SK-N-SH (cell line): ENCODE measurements around the gene KIF5B. TPM values are rescaled to one million over a fixed set of nuclear protein-coding genes. Genes with fewer than 3 reads are reported as not detected.
"Not testable (repeated sequence)": the region's sequence is repeated elsewhere in the genome, so short reads cannot be mapped to it uniquely, and the experiment has no call there.

Experiments
- CTCF ChIA-PET: fragments of 300-600, 350-600 bp; formaldehyde crosslinking; extraction: SDS; loops from one replicate; lab custom pipeline; 2021; lab: Yijun Ruan, JAX
- POLR2A ChIA-PET: fragments of 350-600 bp; sonication (Branson Sonifier 250); formaldehyde crosslinking; extraction: SDS; loops from one replicate; lab custom pipeline; 2020; ENCODE audit warnings: antibody characterized with exemption, inconsistent platforms; lab: Yijun Ruan, JAX
- DNase-seq: peaks from one replicate; pipeline ENCODE4 v3.0.0; 2012
- H2AFZ ChIP-seq: fragments of 200-600 bp; sonication (generic); 2 replicates; pipeline ENCODE4 v1.8.1; 2016; ENCODE audit warnings: antibody characterized with exemption, mild to moderate bottlenecking, low read depth
- H3F3A ChIP-seq: fragments of 200-600 bp; sonication (generic); replicated peaks from 2 replicates; pipeline ENCODE3; 2016; ENCODE audit warnings: antibody characterized with exemption, mild to moderate bottlenecking; ENCODE audit not compliant: insufficient read depth
- H3K27ac ChIP-seq, 2 experiments: fragments of 200-500 bp in 1 of 2; fragments of 200-600 bp in 1 of 2; sonication (Bioruptor generic) in 1 of 2; sonication (generic), shearing (Covaris generic) in 1 of 2; 2 replicates each; pipeline versions ENCODE4 v1.5.1 to v1.6.1; 2014 to 2016; ENCODE audit warnings: low read depth in 2 of 2, inconsistent platforms in 1 of 2, low read length in 1 of 2, mild to moderate bottlenecking in 1 of 2, mixed read lengths in 1 of 2
- H3K27me3 ChIP-seq: fragments of 200-600 bp; sonication (generic), shearing (Covaris generic); 2 replicates; pipeline ENCODE4 v1.6.1; 2016; ENCODE audit warnings: mixed run types; ENCODE audit not compliant: insufficient read depth
- H3K36me3 ChIP-seq, 2 experiments: fragments of 200-500 bp in 1 of 2; fragments of 200-600 bp in 1 of 2; sonication (Bioruptor generic) in 1 of 2; sonication (generic) in 1 of 2; replicated peaks in 1 of 2; 2 replicates each; pipeline versions ENCODE3 to v1.5.1; 2014 to 2016; ENCODE audit warnings: low read length in 1 of 2, mild to moderate bottlenecking in 1 of 2; ENCODE audit not compliant: insufficient read depth in 2 of 2, control insufficient read depth in 1 of 2
- H3K4me1 ChIP-seq, 2 experiments: fragments of 200-500 bp in 1 of 2; fragments of 200-600 bp in 1 of 2; sonication (Bioruptor generic) in 1 of 2; sonication (generic), shearing (Covaris generic) in 1 of 2; 2 replicates each; pipeline versions ENCODE4 v1.5.1 to v1.6.1; 2014 to 2016; ENCODE audit warnings: low read depth in 1 of 2, low read length in 1 of 2, mixed run types in 1 of 2; ENCODE audit not compliant: insufficient read depth in 2 of 2, control insufficient read depth in 1 of 2
- H3K4me2 ChIP-seq: fragments of 200-600 bp; sonication (generic), shearing (Covaris generic); 2 replicates; pipeline ENCODE4 v1.6.1; 2017; ENCODE audit warnings: mixed run types
- H3K4me3 ChIP-seq, 2 experiments: fragments of 200-500 bp in 1 of 2; fragments of 200-600 bp in 1 of 2; sonication (Bioruptor generic) in 1 of 2; sonication (generic), shearing (Covaris generic) in 1 of 2; 2 replicates each; pipeline versions ENCODE4 v1.5.1 to v1.8.1; 2014 to 2016; ENCODE audit warnings: low read depth in 2 of 2, inconsistent platforms in 1 of 2, low read length in 1 of 2, mild to moderate bottlenecking in 1 of 2, mixed read lengths in 1 of 2, moderate library complexity in 1 of 2
- H3K79me2 ChIP-seq: fragments of 200-600 bp; sonication (generic); 2 replicates; pipeline ENCODE4 v1.8.1; 2017; ENCODE audit warnings: mild to moderate bottlenecking; ENCODE audit not compliant: insufficient read depth
- H3K9ac ChIP-seq: fragments of 200-600 bp; sonication (generic); 2 replicates; pipeline ENCODE4 v1.6.1; 2017; ENCODE audit warnings: mixed run types
- H3K9me2 ChIP-seq: fragments of 200-600 bp; sonication (generic); 2 replicates; pipeline ENCODE4 v1.6.1; 2017; ENCODE audit warnings: mixed run types
- H3K9me3 ChIP-seq: fragments of 200-600 bp; sonication (generic); 2 replicates; pipeline ENCODE4 v1.6.1; 2017; ENCODE audit warnings: mixed run types, mild to moderate bottlenecking, moderate library complexity
- H4K20me1 ChIP-seq: fragments of 200-600 bp; sonication (generic); 2 replicates; pipeline ENCODE4 v1.6.1; 2017; ENCODE audit warnings: mild to moderate bottlenecking, mixed run types; ENCODE audit not compliant: insufficient read depth
- CHD2 ChIP-seq: fragments of 150-350 bp; IDR thresholded peaks from 2 replicates; pipeline ENCODE4 v1.6.1; 2018; ENCODE audit warnings: low read length; ENCODE audit not compliant: partially characterized antibody
- ELF1 ChIP-seq: IDR thresholded peaks from 2 replicates; pipeline ENCODE4 v1.4.0; 2012
- EP300 ChIP-seq, 2 experiments: IDR thresholded peaks; 2 replicates each; pipeline versions ENCODE4 v1.4.0 to v1.6.1; 2012; ENCODE audit warnings: borderline replicate concordance in 1 of 2, low read depth in 1 of 2, low read length in 1 of 2
- EZH2phosphoT487 ChIP-seq: fragments of 200-600 bp; sonication (generic); IDR thresholded peaks from 2 replicates; pipeline ENCODE4 v1.6.1; 2017; ENCODE audit warnings: low read depth, mixed run types, mild to moderate bottlenecking, antibody characterized with exemption, moderate library complexity, borderline replicate concordance
- GABPA ChIP-seq: IDR thresholded peaks from 2 replicates; pipeline ENCODE4 v1.4.0; 2012; ENCODE audit warnings: low read depth, mild to moderate bottlenecking
- GATA2 ChIP-seq: sonication (generic); formaldehyde crosslinking; IDR thresholded peaks from 2 replicates; pipeline ENCODE4 v1.5.0; 2020; ENCODE audit warnings: mild to moderate bottlenecking, missing genetic modification reagents
- JUND ChIP-seq: IDR thresholded peaks from 2 replicates; pipeline ENCODE4 v1.4.0; 2012
- MXI1 ChIP-seq: IDR thresholded peaks from 2 replicates; pipeline ENCODE4 v1.6.1; 2012; ENCODE audit warnings: mild to moderate bottlenecking, low read depth, low read length, improper control_type of control experiment
- RAD21 ChIP-seq: IDR thresholded peaks from 2 replicates; pipeline ENCODE4 v1.6.1; 2012; ENCODE audit warnings: mild to moderate bottlenecking, low read length
- RFX5 ChIP-seq: IDR thresholded peaks from 2 replicates; pipeline ENCODE4 v1.6.1; 2012; ENCODE audit warnings: mild to moderate bottlenecking, improper control_type of control experiment, low read length
- TCF12 ChIP-seq: IDR thresholded peaks from 2 replicates; pipeline ENCODE4 v1.4.0; 2012
- USF1 ChIP-seq: IDR thresholded peaks from 2 replicates; pipeline ENCODE4 v1.4.0; 2012; ENCODE audit warnings: low read depth, borderline replicate concordance
- YY1 ChIP-seq: IDR thresholded peaks from 2 replicates; pipeline ENCODE4 v1.4.0; 2012; ENCODE audit warnings: low read depth, mild to moderate bottlenecking
- WGBS: methylation state at CpG from one replicate; pipeline ENCODE4 v1.1.6; 2017; ENCODE audit warnings: low lambda C conversion rate; 5-methylcytosine and 5-hydroxymethylcytosine counted together
- polyA plus RNA-seq, 3 experiments: library from polyadenylated mRNA; depleted of rRNA; stranded (reverse); fragments of >200 nt; gene quantifications; 2 replicates each; pipeline ENCODE4 v1.2.3, GENCODE V29; 2012
- TF ChIP-seq, protein P1 (sequence below): IDR thresholded peaks from 2 replicates; pipeline ENCODE4; 2012
- TF ChIP-seq, protein P2 (sequence below): fragments of 200-600 bp; sonication (generic); IDR thresholded peaks from 2 replicates; pipeline ENCODE4 v1.6.1; 2017; ENCODE audit warnings: antibody characterized with exemption, mild to moderate bottlenecking, moderate library complexity

Gene KIF5B
- polyA plus RNA-seq, 1 of the 3 experiments (the other 2 are of a cell fraction) = 15.7 TPM

GRCh38 chr10:32098566-32099259 lies 42.5 kb upstream of the KIF5B start:
- H3K9ac ChIP-seq, DNase-seq, H3K9me3 ChIP-seq, H3K4me3 ChIP-seq, H3K27me3 ChIP-seq, H3K4me2 ChIP-seq, H3K9me2 ChIP-seq, H3K79me2 ChIP-seq, H4K20me1 ChIP-seq, CTCF ChIA-PET, H2AFZ ChIP-seq, H3K4me1 ChIP-seq, H3K27ac ChIP-seq, H3F3A ChIP-seq, H3K36me3 ChIP-seq, POLR2A ChIA-PET: not testable (repeated sequence)
- 33% methylated on average over 4 of the region's 4 CpGs for WGBS

GRCh38 chr10:32095116-32095733 lies 39.0 kb upstream of the KIF5B start:
- 92% methylated on average over 2 of the region's 2 CpGs for WGBS
- CTCF ChIA-PET = no interaction called here

More at GRCh38 chr10:32095116-32095733, 39.0 kb upstream of the KIF5B start:
- H3K9ac ChIP-seq = no peak overlapping the region
- no peaks in the 10 kb centered on the region for H3K36me3 ChIP-seq
- POLR2A ChIA-PET = no interaction called here
- H3K9me3 ChIP-seq = no peaks in the 10 kb centered on the region
- no peaks in the 10 kb centered on the region for H3K79me2 ChIP-seq
- H3K4me2 ChIP-seq = no peak overlapping the region
- H3F3A ChIP-seq = no peaks in the 10 kb centered on the region
- H3K4me1 ChIP-seq = no peaks in the 10 kb centered on the region
- no peak overlapping the region for H2AFZ ChIP-seq
- no peak overlapping the region for H3K4me3 ChIP-seq
- no peak for DNase-seq
- TF ChIP-seq USF1 (no peak), ELF1 (no peak), EZH2phosphoT487 (no peak), MXI1 (no peak), RFX5 (no peak), YY1 (no peak), RAD21 (no peak), GABPA (no peak), GATA2 (no peak), EP300 (IDR thresholded peaks at IDR 0.05; ENCODE audit: borderline replicate concordance in 1 of 2, low read depth in 1 of 2, low read length in 1 of 2) (no peak), JUND (no peak), CHD2 (no peak), TCF12 (no peak)
- TF ChIP-seq, protein P1, sequence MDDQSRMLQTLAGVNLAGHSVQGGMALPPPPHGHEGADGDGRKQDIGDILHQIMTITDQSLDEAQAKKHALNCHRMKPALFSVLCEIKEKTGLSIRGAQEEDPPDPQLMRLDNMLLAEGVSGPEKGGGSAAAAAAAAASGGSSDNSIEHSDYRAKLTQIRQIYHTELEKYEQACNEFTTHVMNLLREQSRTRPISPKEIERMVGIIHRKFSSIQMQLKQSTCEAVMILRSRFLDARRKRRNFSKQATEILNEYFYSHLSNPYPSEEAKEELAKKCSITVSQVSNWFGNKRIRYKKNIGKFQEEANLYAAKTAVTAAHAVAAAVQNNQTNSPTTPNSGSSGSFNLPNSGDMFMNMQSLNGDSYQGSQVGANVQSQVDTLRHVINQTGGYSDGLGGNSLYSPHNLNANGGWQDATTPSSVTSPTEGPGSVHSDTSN = no peak
- TF ChIP-seq, protein P2, sequence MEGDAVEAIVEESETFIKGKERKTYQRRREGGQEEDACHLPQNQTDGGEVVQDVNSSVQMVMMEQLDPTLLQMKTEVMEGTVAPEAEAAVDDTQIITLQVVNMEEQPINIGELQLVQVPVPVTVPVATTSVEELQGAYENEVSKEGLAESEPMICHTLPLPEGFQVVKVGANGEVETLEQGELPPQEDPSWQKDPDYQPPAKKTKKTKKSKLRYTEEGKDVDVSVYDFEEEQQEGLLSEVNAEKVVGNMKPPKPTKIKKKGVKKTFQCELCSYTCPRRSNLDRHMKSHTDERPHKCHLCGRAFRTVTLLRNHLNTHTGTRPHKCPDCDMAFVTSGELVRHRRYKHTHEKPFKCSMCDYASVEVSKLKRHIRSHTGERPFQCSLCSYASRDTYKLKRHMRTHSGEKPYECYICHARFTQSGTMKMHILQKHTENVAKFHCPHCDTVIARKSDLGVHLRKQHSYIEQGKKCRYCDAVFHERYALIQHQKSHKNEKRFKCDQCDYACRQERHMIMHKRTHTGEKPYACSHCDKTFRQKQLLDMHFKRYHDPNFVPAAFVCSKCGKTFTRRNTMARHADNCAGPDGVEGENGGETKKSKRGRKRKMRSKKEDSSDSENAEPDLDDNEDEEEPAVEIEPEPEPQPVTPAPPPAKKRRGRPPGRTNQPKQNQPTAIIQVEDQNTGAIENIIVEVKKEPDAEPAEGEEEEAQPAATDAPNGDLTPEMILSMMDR = no peak
- no peaks in the 10 kb centered on the region for H3K27me3 ChIP-seq
- no peaks in the 10 kb centered on the region for H3K9me2 ChIP-seq
- H4K20me1 ChIP-seq = no peaks in the 10 kb centered on the region
- H3K27ac ChIP-seq = no peak overlapping the region
